HG03575 (cell line): ENCODE data around the gene COL16A1.
"Not testable (repeated sequence)": the region's sequence is repeated elsewhere in the genome, so short reads cannot be mapped to it uniquely, and the experiment has no call there.

Source experiments
- ATAC-seq: cut with Tn5 transposase; IDR thresholded peaks from one replicate; pipeline ENCODE4 v1.9.1; 2021; ENCODE audit not compliant: unreplicated experiment, insufficient number of reproducible peaks, low FRiP score; ENCODE audit errors: extremely low read depth

Gene COL16A1

DNA sequence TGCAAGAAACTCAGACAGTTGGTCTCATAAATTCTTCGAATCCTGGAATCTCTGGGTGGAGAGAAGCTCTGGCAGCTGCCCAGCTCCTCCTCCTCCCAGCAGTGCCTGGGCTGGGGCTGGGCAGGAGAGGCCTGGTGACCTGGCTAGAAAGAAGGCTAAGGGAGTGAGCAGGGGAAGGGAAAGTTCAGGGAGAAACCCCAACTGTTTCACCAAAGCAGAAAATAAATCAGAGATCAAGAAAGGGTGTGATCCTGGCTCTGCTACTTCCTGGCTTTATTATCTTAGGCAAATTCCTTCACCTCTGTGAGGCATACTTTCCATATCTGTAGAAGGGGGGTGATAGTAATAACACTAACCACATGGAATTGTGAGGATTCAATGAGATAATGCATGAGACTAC is 8.8 kb upstream of the COL16A1 start:
- ATAC-seq, result no peak

DNA sequence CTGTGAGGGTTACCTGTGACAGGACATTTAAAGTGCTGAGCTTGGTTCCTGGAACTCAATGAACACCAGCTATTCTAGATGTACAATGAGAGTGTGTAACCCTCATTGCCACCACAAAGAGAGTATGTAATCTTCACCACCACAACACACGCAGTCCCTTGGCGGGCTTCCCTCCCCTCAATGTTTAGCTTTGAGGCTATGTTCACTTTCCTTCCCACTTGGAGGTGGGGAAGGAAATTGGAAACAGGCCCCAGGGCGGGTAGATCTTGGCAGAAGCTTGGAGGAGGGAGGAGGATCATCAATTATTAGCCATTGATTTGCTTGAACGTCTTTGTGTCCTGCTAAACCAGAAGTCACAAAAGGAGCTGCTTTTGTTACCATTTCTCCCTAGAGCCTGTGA is 8.3 kb upstream of the COL16A1 start:
- ATAC-seq, result no peak

DNA sequence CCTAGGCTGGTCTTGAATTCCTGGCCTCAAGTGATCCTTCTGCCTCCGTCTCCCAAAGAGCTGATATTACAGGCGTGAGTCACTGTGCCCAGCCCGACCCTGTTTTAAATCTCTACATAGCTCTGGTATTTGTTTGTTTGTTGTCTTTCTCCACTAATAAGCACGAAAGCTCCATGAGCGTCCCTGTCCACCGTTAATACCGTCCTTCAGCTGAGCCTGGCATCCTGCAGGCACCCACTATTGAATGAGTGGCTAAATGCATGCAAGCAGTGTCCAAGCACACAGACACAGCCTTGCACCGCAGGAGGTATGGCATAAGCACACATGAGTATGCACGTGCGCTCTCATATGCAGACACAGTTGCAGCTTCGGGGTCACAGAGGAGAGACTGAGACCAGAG is 4.5 kb upstream of the COL16A1 start:
- ATAC-seq, result no peak

DNA sequence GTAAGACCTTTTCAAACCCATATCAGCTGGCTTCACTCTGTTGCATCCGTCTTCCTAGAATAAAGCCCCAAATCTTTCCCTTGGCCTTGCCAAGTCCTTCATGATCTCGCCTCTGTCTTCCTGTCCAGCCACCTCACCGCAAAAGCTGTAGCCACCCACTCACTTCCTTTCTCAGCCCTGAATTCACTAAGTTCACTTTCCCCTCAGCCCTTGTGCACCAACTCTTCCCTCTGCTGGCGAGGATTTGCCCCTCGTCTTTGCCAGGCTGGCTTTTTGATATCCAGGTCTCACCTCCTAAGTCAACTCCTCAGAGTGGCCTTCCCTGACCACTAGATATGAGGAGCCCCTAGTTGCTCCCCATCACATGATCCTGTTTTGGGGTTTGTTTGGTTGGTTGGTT is 3.9 kb upstream of the COL16A1 start:
- no peak for ATAC-seq

DNA sequence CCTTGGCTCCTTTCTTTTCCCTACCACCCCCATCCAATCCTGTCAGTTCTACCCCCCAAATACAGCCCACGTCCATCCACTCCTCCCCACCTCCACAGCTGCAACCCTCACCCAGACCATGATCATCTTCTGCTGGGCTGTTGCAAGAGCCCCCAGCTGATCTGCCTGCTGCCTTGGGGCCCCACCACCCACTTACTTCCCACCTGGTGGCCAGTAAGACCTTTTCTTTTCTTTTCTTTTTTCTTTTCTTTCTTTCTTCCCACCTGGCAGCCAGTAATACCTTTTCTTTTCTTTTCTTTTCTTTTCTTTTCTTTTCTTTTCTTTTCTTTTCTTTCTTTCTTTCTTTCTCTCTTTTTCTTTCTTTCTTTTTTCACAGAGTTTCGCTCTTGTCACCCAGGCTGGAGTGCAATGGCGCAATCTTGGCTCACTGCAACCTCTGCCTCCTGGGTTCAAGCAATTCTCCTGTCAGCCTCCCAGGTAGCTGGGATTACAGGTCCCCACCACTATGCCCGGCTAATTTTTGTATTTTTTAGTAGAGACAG is 3.3 kb upstream of the COL16A1 start:
- ATAC-seq, result not testable (repeated sequence)

DNA sequence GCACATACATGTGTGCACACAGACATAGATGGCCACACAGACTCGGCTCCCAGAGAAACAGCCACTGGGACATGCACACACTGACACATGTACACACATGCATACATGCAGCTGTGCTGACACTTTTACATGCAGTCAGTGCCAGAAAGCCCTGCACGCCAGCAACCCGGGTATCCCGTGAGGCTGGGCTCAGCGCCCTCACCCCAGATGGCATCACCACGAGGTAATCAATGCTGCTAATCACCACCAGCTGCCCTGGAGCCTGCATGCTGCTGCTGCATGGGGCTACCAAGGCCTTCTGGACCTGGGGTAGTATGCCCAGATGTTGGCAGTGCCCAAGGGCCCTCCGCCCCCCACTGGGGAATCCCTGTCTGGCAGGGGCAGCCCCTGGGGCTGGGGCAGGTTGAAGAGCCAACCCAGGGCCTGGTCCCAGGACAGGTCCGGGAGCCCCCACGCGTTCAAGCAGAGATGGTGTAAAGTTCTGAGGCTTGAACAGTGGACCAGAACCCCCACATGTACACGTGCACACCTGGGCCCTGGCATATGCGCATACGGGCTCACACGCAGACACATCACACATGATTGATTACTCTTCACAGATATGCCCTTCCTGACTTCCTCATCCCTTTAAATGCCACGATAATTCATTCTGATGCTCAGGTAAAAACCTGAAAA is 2.7 kb upstream of the COL16A1 start:
- ATAC-seq, result no peak

DNA sequence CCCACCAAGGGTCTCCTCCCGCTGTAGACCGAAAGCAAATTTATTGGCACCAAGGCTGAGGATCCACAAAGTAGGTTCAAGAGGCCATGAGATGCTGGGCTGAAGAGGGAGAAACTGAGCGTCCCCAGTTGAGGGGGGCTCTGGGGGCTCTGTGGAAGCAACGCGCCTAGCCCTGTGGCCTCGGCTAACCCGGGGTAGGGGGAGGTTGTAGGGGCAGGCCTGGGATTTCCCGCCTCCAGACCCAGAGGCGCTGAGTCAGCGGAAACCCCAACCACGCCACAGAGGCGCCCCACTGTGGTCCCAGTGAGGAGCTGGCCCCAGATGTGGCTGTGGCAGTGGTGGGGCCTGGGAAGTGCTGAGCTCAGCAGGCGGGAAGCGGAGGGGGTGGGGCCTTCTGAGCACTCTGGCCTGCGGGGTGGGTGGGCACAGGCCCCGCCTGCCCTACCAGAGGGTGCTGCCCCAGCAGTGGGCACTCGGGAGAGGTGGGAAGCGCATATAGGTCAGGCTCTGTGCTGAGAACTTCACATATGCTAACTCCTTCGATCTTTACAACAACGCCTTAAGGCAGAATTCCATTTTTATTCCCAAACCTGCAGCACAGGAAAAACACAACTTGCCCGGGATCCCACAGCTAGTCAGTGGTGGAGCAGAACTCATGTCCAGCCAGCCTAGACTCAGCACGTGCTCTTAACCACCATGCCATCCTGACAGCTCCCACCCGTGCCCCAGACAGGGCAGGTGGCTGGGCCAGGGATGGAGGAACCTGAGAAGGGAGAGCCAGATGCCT is 1.5 kb upstream of the COL16A1 start:
- no peak for ATAC-seq

DNA sequence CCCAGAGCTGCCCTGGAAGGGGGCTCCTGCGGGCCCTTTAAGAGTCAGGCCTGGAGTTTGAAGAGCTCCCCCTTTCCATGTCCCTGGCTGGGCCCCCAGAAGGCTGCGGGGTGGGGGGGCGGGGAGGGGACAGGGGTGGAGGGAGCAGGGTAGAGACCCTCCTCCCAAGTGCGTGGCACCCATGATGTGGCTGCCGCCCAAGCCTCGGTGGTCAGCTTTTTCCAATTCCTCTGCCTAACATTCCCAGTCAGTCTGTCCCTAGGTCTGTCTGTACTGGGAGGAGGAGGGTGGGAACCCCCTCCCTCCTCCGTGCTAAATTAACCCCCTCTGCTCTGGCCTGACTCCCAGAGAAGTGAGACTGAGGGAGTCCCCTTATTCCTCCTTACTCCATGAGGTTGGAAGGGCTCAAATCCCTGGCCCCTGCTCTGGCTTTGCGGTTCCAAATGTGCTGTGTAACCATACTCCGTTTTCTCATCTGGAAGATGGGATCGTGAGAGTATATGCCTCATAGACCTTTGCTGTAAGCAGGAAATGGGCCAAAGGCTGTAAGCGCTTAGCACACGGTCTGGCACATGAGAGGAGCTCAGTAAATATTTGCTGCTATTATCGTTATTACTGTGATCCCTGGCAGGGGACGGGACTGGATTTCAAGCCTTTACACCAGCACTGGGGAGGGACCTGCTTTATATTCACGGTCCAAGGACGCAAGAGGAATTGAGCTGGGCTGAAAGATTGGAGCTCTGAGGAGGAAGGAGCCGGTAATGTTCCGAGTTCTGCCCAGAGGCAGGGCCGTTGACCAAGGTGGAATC is 658 bp upstream of the COL16A1 start:
- no peak for ATAC-seq

DNA sequence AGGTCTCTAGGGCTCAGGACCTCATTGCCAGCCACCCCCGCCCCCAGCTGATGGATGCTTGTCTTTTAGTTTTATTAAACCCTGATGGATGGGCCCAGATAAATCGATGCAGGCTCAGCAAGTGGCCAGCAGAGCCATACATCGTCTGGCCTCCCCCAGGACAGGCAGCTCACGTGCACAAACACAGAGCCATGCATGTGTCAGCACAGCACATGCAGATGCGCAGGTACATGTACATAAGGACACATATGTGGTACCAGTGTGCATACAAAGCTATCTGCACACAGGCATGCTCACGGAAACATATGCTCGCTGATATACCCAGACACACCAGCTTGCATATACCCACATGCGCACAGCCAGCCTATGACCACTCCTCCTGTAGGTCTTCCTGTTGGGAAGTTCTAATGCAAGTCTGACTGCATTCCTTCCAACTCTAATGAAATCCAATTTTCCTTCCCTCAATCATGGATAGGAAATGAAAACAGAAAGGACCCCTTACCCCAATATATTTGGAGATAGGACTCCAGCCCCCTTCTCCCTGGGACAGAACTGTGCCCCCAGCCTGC is 897 bp downstream of the COL16A1 start:
- no peak for ATAC-seq

DNA sequence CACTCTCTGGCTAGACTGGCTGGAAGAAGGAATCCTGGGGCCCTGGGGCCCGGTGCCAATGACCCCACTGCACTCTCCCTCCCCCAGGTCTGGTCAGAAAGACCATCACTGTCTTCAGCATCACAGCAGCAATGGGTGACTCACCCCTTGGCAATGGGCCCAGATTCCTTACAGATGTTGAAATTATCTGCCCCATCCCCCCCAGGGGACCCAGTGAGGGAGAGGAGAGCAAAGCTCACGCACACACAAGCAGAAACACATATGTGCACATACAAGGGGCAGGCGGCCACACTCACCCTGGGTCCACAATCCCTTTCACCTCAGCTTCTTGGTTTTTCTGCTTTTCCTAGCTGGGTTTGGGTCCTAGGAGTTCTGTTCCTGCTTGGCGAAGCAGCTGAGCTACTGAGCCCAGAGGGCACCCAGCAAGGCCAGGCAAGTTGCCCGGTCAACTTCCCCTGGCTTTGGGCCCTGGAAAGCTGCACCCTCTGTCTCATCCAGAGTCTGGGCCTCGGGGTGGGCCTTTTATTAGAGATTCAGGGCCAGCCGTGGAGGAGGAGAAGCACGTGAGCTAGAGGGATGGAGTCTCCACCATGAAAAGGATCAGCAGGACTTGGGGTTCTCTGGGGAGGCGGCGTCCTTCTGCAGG is 2.6 kb downstream of the COL16A1 start:
- ATAC-seq, result no peak

DNA sequence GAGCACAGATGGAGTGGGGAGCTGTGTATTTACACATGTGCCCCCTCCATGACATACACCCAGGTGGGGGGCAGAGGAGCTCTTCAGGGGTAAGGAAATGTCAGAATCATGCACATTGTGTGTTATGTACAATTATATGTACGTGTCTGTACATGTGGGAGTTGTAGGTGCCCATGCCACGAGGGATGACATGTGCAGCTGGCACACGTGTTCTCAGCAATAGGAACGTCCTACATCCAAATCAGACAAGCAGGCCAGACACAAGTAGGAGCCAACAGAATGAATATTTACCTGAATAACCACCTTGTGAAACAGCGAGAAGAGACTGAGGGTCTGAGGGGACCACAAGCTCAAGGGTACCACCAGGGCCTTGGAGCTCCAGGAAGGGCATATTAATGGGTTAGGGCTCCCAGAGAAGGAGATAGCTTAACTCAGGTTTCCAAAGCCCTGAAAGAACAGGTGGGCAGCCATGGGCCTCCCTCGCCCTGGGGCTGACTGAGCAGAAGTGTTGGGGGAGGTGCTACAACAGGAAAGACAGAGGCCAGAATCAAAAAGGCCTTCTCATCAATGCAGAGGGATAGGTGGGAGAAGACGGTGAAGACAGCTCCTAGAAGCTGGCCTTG is 3.2 kb downstream of the COL16A1 start:
- ATAC-seq, result no peak

DNA sequence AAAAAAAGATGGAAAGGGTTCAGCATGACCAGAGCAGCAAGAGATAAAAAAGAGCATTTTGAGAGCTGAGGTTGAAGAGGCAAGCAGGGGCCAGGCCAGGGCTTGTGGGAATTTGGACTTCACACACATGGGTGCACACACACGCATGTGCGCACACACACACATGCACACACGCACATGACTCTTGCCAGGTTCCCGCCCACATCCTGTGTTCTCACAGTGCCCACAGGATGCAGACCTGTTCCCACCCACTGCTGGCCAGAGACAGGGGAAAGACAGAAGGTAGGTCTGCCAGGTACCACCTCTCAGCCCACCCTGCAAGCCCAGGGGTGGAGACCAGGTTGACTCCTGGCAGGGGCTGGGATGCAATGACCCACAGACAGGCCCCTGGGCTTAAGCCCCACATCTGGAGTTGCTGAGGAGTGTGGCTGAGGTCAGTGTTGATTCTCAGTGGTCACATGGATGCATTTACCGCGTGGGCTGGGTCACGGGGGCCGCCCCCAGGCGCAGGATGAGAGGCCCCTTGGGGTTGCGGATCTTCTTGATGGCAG is 4.4 kb downstream of the COL16A1 start:
- ATAC-seq, result no peak

DNA sequence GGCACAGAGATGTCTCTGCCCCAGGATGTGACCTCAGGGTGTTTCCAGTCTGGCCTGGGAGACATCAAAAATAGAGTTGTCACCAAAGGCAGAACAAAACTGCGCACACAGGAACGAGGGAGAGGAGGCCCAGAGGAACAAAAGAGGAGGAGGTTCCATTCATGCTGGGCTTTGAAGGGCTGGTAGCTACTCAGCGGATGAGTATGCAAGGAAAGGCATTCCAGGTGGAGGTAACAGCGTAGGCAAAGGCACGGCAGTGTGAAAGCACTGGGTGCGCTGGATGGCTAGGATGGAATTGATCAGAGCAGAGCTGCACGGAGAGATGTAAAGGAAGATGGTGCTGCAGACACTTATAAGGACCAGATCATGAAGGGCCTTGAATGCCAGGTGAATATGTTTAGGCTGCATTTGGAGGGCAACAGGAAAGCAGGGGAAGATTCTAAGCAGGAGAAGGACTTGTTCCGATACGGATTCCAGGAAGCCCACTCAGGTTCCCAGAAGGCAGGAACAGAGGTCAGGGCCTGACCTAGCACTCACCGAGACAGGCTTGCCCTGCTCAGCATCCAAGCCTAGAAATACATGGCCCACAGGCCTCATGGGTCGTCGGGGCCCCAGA is 6.3 kb downstream of the COL16A1 start:
- no peak for ATAC-seq

DNA sequence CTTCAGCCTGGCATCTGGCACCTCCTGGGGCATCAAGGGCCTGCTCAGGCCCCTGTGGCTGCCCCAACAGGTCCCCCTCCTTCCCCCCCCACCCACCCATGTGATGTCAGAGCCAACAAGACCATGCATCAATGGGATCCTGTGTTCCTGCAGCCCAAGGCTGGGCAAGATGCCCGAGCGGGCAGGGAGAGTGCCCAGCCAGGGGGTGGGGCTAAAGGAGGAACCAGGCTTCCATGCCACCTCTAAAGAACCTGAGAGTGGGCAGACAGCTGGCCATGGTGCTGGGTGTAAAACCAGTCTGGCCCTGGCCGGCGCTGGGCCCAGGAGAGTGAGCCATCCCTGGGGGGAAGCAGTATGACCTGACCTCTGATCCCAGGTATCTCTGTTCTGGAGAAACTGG is 7.6 kb downstream of the COL16A1 start:
- ATAC-seq, result no peak

DNA sequence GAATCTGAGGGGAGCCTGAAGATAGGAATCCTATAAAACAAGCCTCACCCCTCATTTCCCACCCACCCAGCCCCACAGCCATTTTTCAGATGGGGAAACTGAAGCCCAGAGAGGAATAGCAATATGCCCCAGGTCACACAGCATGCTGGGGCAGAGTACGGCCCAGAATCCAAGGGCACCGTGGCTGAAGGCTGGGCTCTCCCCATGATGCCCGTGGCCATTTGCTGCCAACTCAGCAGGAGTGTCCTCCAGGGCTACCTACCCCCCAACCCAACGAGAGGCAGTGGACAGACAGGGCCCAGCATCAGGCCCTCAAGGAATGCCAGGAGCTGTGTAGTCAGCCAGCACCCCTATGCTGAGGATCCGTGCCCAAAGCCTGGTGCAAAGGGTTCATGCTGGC is 8.5 kb downstream of the COL16A1 start:
- ATAC-seq, result no peak

DNA sequence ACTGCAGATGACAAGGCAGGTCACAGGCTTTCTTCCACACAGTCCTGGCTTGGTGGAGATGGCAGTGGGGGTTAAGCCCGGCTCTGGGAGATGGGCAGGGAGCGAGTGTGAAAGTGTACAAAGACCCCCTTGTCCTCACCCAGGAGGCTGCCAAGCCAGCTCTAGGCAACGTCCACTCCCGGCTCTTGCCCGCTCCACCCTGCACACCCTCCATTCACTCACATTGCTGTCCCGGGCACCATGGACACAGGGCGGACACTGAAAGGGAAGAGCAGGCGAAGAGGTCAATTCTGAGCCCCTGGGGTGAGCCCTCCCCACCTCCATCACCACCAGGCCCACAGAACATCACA is 8.9 kb downstream of the COL16A1 start:
- ATAC-seq, result no peak

DNA sequence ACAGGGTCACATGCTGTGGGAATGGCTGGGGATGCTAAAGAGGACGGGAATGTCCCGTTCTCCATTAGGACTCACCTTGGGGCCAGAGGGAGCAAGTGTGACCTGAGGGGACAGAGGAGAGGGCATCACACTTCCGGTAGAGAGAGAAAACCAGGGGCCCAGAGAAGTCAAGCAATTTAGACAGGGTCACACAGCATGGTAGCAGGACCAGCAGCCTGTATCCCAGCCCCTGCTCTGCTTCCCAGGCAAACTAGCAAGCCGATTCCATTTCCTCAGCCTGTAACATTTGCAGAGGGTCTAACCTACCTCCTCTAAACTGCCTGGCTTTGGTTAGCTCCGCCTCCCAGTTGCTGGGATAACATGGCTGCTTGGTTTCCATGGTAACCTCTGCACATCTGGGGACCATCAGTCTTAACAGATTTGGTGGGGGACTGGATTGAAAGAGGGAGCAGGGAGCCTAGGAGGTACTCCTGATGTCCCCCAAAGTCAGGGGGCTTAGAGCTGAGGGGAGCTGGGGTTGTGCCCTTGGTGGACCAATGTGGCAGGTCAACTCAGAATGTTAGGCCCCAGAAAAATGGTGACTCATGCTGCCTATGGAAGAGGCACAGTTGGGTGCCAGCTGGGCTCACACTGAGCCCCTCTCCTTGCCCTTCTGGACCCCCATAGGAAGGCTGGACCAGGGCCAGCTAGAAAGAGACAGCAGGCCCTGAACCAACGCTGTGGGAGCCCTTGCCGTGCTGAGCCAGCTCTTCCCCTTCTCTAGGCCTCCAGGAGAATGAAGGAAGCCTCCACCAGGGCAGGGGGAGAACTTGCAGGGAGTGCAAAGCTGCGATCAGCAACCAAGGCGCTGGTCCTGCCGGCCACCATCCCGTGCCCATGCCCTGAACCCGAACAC is 9.5 kb downstream of the COL16A1 start:
- ATAC-seq, result no peak
